H1 (cell line): Measurements from ENCODE around the gene MCF2L2. TPM values are rescaled to one million over a fixed set of nuclear protein-coding genes. Genes with fewer than 3 reads are reported as not detected.

Experiments used
- CTCF ChIA-PET: fragments of 300-600 bp; sonication (Branson Sonifier 250); formaldehyde crosslinking; loops from one replicate; lab custom pipeline; 2021; ENCODE audit not compliant: partially characterized antibody; lab: Charles Lee
- POLR2A ChIA-PET: fragments of 300-600 bp; sonication (Branson Sonifier 250); formaldehyde crosslinking; loops from one replicate; lab custom pipeline; 2021; ENCODE audit warnings: inconsistent platforms; ENCODE audit not compliant: partially characterized antibody; lab: Charles Lee
- DNase-seq, 2 experiments: peaks; one replicate each; pipeline versions ENCODE4 v3.0.0 to v3.0.0-alpha.2; 2010 to 2022; ENCODE audit warnings: low spot score in 2 of 2, low read depth in 1 of 2, mixed read lengths in 1 of 2
- FAIRE-seq: peaks from 2 replicates; lab custom pipeline; 2011; peaks lifted over from hg19 to GRCh38; lab: Jason Lieb, UNC
- H2AFZ ChIP-seq: 2 replicates; pipeline ENCODE4 v1.8.1; 2012; ENCODE audit warnings: low read length, inconsistent platforms
- H2AK5ac ChIP-seq: 2 replicates; pipeline ENCODE4 v1.6.1; 2013; ENCODE audit warnings: low read depth, low read length
- H2BK120ac ChIP-seq: replicated peaks from 2 replicates; pipeline ENCODE3; 2013; ENCODE audit warnings: low read depth, low read length, inconsistent platforms
- H2BK12ac ChIP-seq: 2 replicates; pipeline ENCODE4 v1.6.1; 2013; ENCODE audit warnings: low read depth, low read length
- H2BK15ac ChIP-seq: 2 replicates; pipeline ENCODE4 v1.6.1; 2013; ENCODE audit warnings: low read length
- H2BK20ac ChIP-seq: 2 replicates; pipeline ENCODE4 v1.6.1; 2013; ENCODE audit warnings: low read length
- H2BK5ac ChIP-seq: 2 replicates; pipeline ENCODE4 v1.6.1; 2013; ENCODE audit warnings: low read depth, low read length
- H3K14ac ChIP-seq: 2 replicates; pipeline ENCODE4 v1.6.1; 2013; ENCODE audit warnings: inconsistent platforms; ENCODE audit not compliant: insufficient read length
- H3K18ac ChIP-seq: 2 replicates; pipeline ENCODE4 v1.6.1; 2013; ENCODE audit warnings: low read length; ENCODE audit errors: extremely low read depth
- H3K23ac ChIP-seq: 2 replicates; pipeline ENCODE4 v1.6.1; 2013; ENCODE audit warnings: inconsistent platforms; ENCODE audit not compliant: insufficient read length
- H3K23me2 ChIP-seq: 2 replicates; pipeline ENCODE4 v1.6.1; 2013; ENCODE audit warnings: low read depth, low read length
- H3K27ac ChIP-seq: 2 replicates; pipeline ENCODE4 v1.6.1; 2011; ENCODE audit warnings: low read depth, low read length, inconsistent platforms
- H3K27me3 ChIP-seq, 4 experiments: replicated peaks in 1 of 4; 1 replicate in 1 of 4; 2 replicates in 3 of 4; pipeline versions ENCODE4 v1.6.1 to v1.8.1; 2011 to 2013; ENCODE audit warnings: low read length in 3 of 4, mild to moderate bottlenecking in 3 of 4, inconsistent platforms in 2 of 4, mixed read lengths in 2 of 4, moderate library complexity in 1 of 4; ENCODE audit not compliant: control insufficient read depth in 3 of 4, insufficient read depth in 3 of 4; ENCODE audit errors: extremely low read depth in 1 of 4
- H3K36me3 ChIP-seq, 4 experiments: 2 replicates each; pipeline versions ENCODE4 v1.6.1 to v1.8.1; 2011 to 2013; ENCODE audit warnings: mild to moderate bottlenecking in 4 of 4, low read length in 3 of 4, moderate library complexity in 2 of 4, control low read depth in 1 of 4, inconsistent platforms in 1 of 4; ENCODE audit not compliant: insufficient read depth in 4 of 4, control insufficient read depth in 2 of 4
- H3K4ac ChIP-seq: replicated peaks from 2 replicates; pipeline ENCODE3; 2013; ENCODE audit warnings: low read length, low read depth, mixed read lengths, inconsistent platforms; ENCODE audit not compliant: insufficient read length
- H3K4me1 ChIP-seq, 4 experiments: replicated peaks in 1 of 4; 1 replicate in 1 of 4; 2 replicates in 3 of 4; pipeline versions ENCODE4 v1.6.1 to v1.8.1; 2011 to 2013; ENCODE audit warnings: low read length in 3 of 4, inconsistent platforms in 2 of 4, mixed read lengths in 1 of 4; ENCODE audit not compliant: insufficient read depth in 4 of 4, control insufficient read depth in 3 of 4
- H3K4me2 ChIP-seq, 2 experiments: 2 replicates each; pipeline versions ENCODE4 v1.6.1 to v1.8.1; 2011 to 2013; ENCODE audit warnings: low read depth in 2 of 2, low read length in 2 of 2, control low read depth in 1 of 2, inconsistent platforms in 1 of 2, mild to moderate bottlenecking in 1 of 2; ENCODE audit not compliant: insufficient read depth in 1 of 2
- H3K4me3 ChIP-seq, 4 experiments: fragments of 200-600, 300-600 bp in 1 of 4; sonication (generic), shearing (Covaris generic), sonication (Bioruptor Twin) in 1 of 4; 2 replicates each; pipeline versions ENCODE4 v1.5.1 to v1.8.1; 2011 to 2016; ENCODE audit warnings: low read length in 4 of 4, low read depth in 3 of 4, control low read depth in 2 of 4, inconsistent platforms in 2 of 4, mild to moderate bottlenecking in 2 of 4, mixed read lengths in 1 of 4, moderate library complexity in 1 of 4; ENCODE audit not compliant: insufficient read depth in 2 of 4; ENCODE audit errors: extremely low read depth in 1 of 4
- H3K56ac ChIP-seq: replicated peaks from 2 replicates; pipeline ENCODE3; 2013; ENCODE audit warnings: low read depth, mild to moderate bottlenecking, mixed read lengths, low read length, inconsistent platforms; ENCODE audit not compliant: insufficient read length
- H3K79me1 ChIP-seq: 2 replicates; pipeline ENCODE4 v1.6.1; 2013; ENCODE audit warnings: low read depth, low read length, control low read depth
- H3K79me2 ChIP-seq, 2 experiments: 2 replicates each; pipeline versions ENCODE4 v1.6.1 to v1.8.1; 2012 to 2013; ENCODE audit warnings: low read length in 2 of 2, mild to moderate bottlenecking in 2 of 2, inconsistent platforms in 1 of 2; ENCODE audit not compliant: insufficient read depth in 2 of 2, control insufficient read depth in 1 of 2
- H3K9ac ChIP-seq, 4 experiments: replicated peaks in 1 of 4; 1 replicate in 1 of 4; 2 replicates in 3 of 4; pipeline versions ENCODE4 v1.6.1 to v1.8.1; 2011 to 2013; ENCODE audit warnings: low read depth in 3 of 4, low read length in 3 of 4, control low read depth in 2 of 4, mild to moderate bottlenecking in 2 of 4, moderate library complexity in 2 of 4, inconsistent platforms in 1 of 4; ENCODE audit errors: extremely low read depth in 1 of 4
- H3K9me3 ChIP-seq, 2 experiments: 2 replicates each; pipeline versions ENCODE4 v1.6.1 to v1.8.1; 2012 to 2013; ENCODE audit warnings: mild to moderate bottlenecking in 2 of 2, moderate library complexity in 2 of 2, control low read depth in 1 of 2, inconsistent platforms in 1 of 2, low read depth in 1 of 2, low read length in 1 of 2, mixed read lengths in 1 of 2; ENCODE audit not compliant: insufficient read depth in 2 of 2
- H4K20me1 ChIP-seq, 2 experiments: replicated peaks in 1 of 2; 2 replicates each; pipeline versions ENCODE3 to v1.8.1; 2011 to 2013; ENCODE audit warnings: inconsistent platforms in 2 of 2, low read length in 2 of 2, mild to moderate bottlenecking in 1 of 2; ENCODE audit not compliant: insufficient read depth in 2 of 2, control insufficient read depth in 1 of 2
- H4K5ac ChIP-seq: 2 replicates; pipeline ENCODE4 v1.6.1; 2013; ENCODE audit warnings: low read length, low read depth, mixed read lengths, inconsistent platforms; ENCODE audit not compliant: insufficient read length
- H4K8ac ChIP-seq: 2 replicates; pipeline ENCODE4 v1.8.0; 2013; ENCODE audit warnings: mild to moderate bottlenecking, moderate library complexity, low read length, inconsistent platforms; ENCODE audit not compliant: insufficient read depth; ENCODE audit errors: extremely low read depth
- H4K91ac ChIP-seq: replicated peaks from 2 replicates; pipeline ENCODE3; 2013; ENCODE audit warnings: low read length, mixed read lengths, inconsistent platforms; ENCODE audit not compliant: insufficient read length
- POLR2AphosphoS5 ChIP-seq: IDR thresholded peaks from 2 replicates; pipeline ENCODE4 v1.6.1; 2011; ENCODE audit warnings: low read depth, low read length
- RNF2 ChIP-seq: fragments of 200-900, 300-1000 bp; sonication (generic); IDR thresholded peaks from 2 replicates; pipeline ENCODE4 v1.7.1; 2016; ENCODE audit warnings: borderline replicate concordance, low read depth, mild to moderate bottlenecking, antibody characterized with exemption, low read length; ENCODE audit not compliant: poor library complexity, severe bottlenecking; ENCODE audit errors: missing control alignments
- SIRT6 ChIP-seq: IDR thresholded peaks from one replicate; pipeline ENCODE4 v1.7.1; 2012; ENCODE audit warnings: low read length, inconsistent platforms
- WGBS, 2 experiments: shearing (Covaris generic) in 1 of 2; methylation state at CpG; one replicate each; pipeline versions ENCODE4 v1.1.6 to v1.1.7; 2013 to 2015; ENCODE audit warnings: low lambda C conversion rate in 2 of 2, mixed read lengths in 2 of 2, inconsistent platforms in 1 of 2, low coverage in 1 of 2, missing lambda C conversion rate in 1 of 2; ENCODE audit not compliant: insufficient replicate concordance in 2 of 2, insufficient coverage in 1 of 2, insufficient read length in 1 of 2; ENCODE audit errors: extremely low coverage in 1 of 2, missing lambda C conversion rate in 1 of 2; 5-methylcytosine and 5-hydroxymethylcytosine counted together
- polyA plus RNA-seq, 7 experiments: library from polyadenylated mRNA; depleted of rRNA in 3 of 7; stranded (reverse) in 5 of 7; unstranded in 2 of 7; fragments of >200 nt in 5 of 7; fragments of 200-250 nt in 2 of 7; gene quantifications; 1 replicate in 5 of 7; 2 replicates in 1 of 7; 4 replicates in 1 of 7; pipeline versions ENCODE4 v1.2.1 to v1.2.3, GENCODE V29; 2011 to 2013; ENCODE audit warnings: missing spikeins in 2 of 7, mixed read lengths in 2 of 7
- total RNA-seq: library from RNA; stranded (reverse); fragmentation: NEBNext Ultra II Directional; extraction: Animal tissue kit (Norgen Biotek cat#: 25700); gene quantifications from 2 replicates; pipeline ENCODE4 v1.2.1, GENCODE V29; 2021

The MCF2L2 gene
- total and polyA plus RNA-seq, 2 of the 8 experiments (the other 6 are each of a cell fraction or from before 2014, with no cell fraction given): 4.1 to 13.7 TPM

DNA sequence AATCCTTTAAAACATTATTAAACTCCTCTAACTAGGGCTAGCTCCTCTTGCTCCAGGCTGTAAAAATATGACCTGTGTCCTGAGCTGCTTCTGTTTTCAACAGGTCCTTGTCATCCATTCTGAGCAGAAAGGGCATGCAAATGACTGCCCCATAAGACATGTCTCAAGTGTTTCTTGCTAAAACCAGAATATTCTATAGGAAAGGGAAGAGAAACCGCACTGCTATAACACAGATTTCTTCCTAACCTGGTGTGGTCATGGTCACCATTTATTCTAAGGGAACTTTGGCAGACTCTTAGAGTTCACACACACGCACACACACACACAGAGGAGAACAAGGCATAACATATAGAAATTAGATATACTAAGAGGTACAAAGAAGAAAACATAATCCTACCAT is 209.6 kb downstream of the MCF2L2 start:
- no peaks in the 10 kb centered on the region; the same call in 1 of the 2 replicates for H3K23me2 ChIP-seq
- FAIRE-seq: no peak
- H4K91ac ChIP-seq: no peak overlapping the region
- no peak overlapping the region for H3K14ac ChIP-seq
- no peak overlapping the region for H2AFZ ChIP-seq
- no peaks in the 10 kb centered on the region for H4K20me1 ChIP-seq
- no peak overlapping the region for H3K4ac ChIP-seq
- 95% methylated on average over 2 of the region's 2 CpGs; no CpG with 5 or more reads in 1 of the 2 experiments for WGBS, 2 experiments
- H3K9ac ChIP-seq: no peak overlapping the region
- no peaks in the 10 kb centered on the region for H3K36me3 ChIP-seq
- no peak overlapping the region for H3K4me2 ChIP-seq
- no peak overlapping the region for H4K8ac ChIP-seq
- H2BK12ac ChIP-seq: no peak overlapping the region
- no peak for TF ChIP-seq RNF2
- TF ChIP-seq POLR2AphosphoS5: no peak
- no peak for TF ChIP-seq SIRT6
- no peak overlapping the region for H4K5ac ChIP-seq
- H2AK5ac ChIP-seq: no peak overlapping the region
- no peak for DNase-seq
- H2BK15ac ChIP-seq: no peak overlapping the region
- H3K79me1 ChIP-seq: no peaks in the 10 kb centered on the region
- no peaks in the 10 kb centered on the region for H3K27me3 ChIP-seq
- no peak overlapping the region for H3K23ac ChIP-seq
- no peak overlapping the region for H3K56ac ChIP-seq
- no peaks in the 10 kb centered on the region for H3K9me3 ChIP-seq
- H3K4me1 ChIP-seq: no peaks in the 10 kb centered on the region
- H3K79me2 ChIP-seq: no peaks in the 10 kb centered on the region
- no peak overlapping the region for H3K4me3 ChIP-seq
- H3K27ac ChIP-seq: no peak overlapping the region
- H2BK120ac ChIP-seq: no peak overlapping the region
- ChIA-PET POLR2A (no interaction called here), CTCF (interaction anchor here (1.0 to 1.1 kb wide), 2 partner anchors 28 to 34 kb away, joined by 3 to 4 read pairs; no protein-coding TSS in a partner anchor)
- H2BK5ac ChIP-seq: no peak overlapping the region
- no peak overlapping the region for H2BK20ac ChIP-seq
- H3K18ac ChIP-seq: no peak overlapping the region
